Parathyroid adenoma (tissue), 2 donors: ENCODE measurements around the gene ALG1L2.
"Not testable (repeated sequence)": the region's sequence is repeated elsewhere in the genome, so short reads cannot be mapped to it uniquely, and the experiment has no call there.

Experiments used
- H2AFZ ChIP-seq: fragments of 300-600 bp; sonication (generic); one replicate; pipeline ENCODE4 v1.7.0; 2017; ENCODE audit warnings: antibody characterized with exemption, mild to moderate bottlenecking
- H3K27ac ChIP-seq: fragments of 300-600 bp; sonication (generic); one replicate; pipeline ENCODE4 v1.7.0; 2017
- H3K27me3 ChIP-seq: fragments of 300-600 bp; sonication (generic); one replicate; pipeline ENCODE4 v1.7.0; 2017; ENCODE audit warnings: low read length; ENCODE audit not compliant: control insufficient read depth, insufficient read depth
- H3K36me3 ChIP-seq: fragments of 300-600 bp; sonication (generic); one replicate; pipeline ENCODE4 v1.7.0; 2017; ENCODE audit warnings: low read length; ENCODE audit not compliant: control insufficient read depth, insufficient read depth
- H3K4me1 ChIP-seq: fragments of 300-600 bp; sonication (generic); one replicate; pipeline ENCODE4 v1.7.0; 2017; ENCODE audit warnings: control low read depth
- H3K4me2 ChIP-seq: fragments of 300-600 bp; sonication (generic); one replicate; pipeline ENCODE4 v1.7.0; 2017; ENCODE audit warnings: low read length
- H3K4me3 ChIP-seq: fragments of 300-600 bp; sonication (generic); one replicate; pipeline ENCODE4 v1.7.0; 2017; ENCODE audit warnings: low read depth, low read length
- H3K79me2 ChIP-seq: fragments of 300-600 bp; sonication (generic); one replicate; pipeline ENCODE4 v1.7.0; 2017; ENCODE audit warnings: control low read depth
- H3K9ac ChIP-seq: fragments of 300-600 bp; sonication (generic); one replicate; pipeline ENCODE4 v1.7.0; 2017; ENCODE audit warnings: mild to moderate bottlenecking
- H3K9me3 ChIP-seq: fragments of 300-600 bp; sonication (generic); one replicate; pipeline ENCODE4 v1.7.0; 2017; ENCODE audit warnings: low read length; ENCODE audit not compliant: control insufficient read depth
- TF ChIP-seq, protein P1 (sequence below): fragments of 300-600 bp; sonication (generic); IDR thresholded peaks from one replicate; pipeline ENCODE4 v1.7.0; 2017; ENCODE audit warnings: antibody characterized with exemption, mild to moderate bottlenecking
- donor health status: primary hyperparathyroidism.

The ALG1L2 gene

DNA sequence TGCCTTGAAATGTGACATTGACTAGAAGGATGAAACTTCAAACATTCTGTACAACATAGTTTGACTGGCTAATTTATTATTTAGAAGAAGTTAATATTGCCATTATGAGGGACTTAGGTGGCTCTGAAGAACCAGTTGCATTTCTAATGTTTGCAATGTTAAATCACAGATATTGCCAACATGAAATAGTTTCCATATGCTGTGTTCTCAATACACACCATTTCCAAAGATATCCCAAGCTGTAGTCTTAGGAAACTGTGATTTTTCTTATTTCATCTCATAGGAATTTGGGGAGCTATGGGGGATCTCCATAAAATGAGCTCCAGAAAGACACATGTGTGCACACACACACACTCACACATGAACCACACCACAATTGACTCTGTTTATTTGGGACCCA is 36.3 kb downstream of the ALG1L2 start:
- H3K9ac ChIP-seq = no peak overlapping the region
- H3K9me3 ChIP-seq = no peaks in the 10 kb centered on the region
- TF ChIP-seq, protein P1, sequence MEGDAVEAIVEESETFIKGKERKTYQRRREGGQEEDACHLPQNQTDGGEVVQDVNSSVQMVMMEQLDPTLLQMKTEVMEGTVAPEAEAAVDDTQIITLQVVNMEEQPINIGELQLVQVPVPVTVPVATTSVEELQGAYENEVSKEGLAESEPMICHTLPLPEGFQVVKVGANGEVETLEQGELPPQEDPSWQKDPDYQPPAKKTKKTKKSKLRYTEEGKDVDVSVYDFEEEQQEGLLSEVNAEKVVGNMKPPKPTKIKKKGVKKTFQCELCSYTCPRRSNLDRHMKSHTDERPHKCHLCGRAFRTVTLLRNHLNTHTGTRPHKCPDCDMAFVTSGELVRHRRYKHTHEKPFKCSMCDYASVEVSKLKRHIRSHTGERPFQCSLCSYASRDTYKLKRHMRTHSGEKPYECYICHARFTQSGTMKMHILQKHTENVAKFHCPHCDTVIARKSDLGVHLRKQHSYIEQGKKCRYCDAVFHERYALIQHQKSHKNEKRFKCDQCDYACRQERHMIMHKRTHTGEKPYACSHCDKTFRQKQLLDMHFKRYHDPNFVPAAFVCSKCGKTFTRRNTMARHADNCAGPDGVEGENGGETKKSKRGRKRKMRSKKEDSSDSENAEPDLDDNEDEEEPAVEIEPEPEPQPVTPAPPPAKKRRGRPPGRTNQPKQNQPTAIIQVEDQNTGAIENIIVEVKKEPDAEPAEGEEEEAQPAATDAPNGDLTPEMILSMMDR = no peak
- H2AFZ ChIP-seq = no peak overlapping the region
- H3K36me3 ChIP-seq = no peaks in the 10 kb centered on the region
- no peaks in the 10 kb centered on the region for H3K79me2 ChIP-seq
- no peaks in the 10 kb centered on the region for H3K27me3 ChIP-seq
- no peak overlapping the region for H3K4me3 ChIP-seq
- peaks cover 11% of the 10 kb centered on the region for H3K4me1 ChIP-seq
- no peak overlapping the region for H3K4me2 ChIP-seq
- no peak overlapping the region for H3K27ac ChIP-seq

DNA sequence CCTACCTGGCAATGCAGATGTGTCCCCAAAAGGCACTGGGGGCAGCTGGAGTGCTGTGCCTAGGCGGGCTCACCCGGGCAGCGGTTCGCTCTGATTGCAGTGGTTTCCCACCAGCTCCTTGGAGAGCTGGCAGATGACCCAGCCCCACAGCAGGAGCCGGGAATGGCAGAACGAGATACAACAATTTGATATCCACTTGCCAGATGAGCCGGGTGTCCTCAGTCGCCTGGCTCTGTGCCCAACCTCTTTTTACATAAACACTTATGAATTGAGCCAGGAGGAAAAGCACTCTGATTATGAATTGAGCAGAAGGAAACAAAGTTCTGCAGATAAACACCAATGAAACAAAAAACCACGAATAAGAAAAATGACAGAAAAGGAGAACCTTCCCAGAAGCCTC is 38.2 kb downstream of the ALG1L2 start:
- H3K9me3 ChIP-seq, H3K27me3 ChIP-seq, H3K79me2 ChIP-seq, H3K9ac ChIP-seq, H3K36me3 ChIP-seq: not testable (repeated sequence)
- H3K4me2 ChIP-seq = peak overlapping the region; percentile 49
- H3K4me1 ChIP-seq = peaks cover 21% of the 10 kb centered on the region
- peak overlapping the region; percentile 67 for H3K27ac ChIP-seq
- peak overlapping the region; percentile 11 for H3K4me3 ChIP-seq
- H2AFZ ChIP-seq = peak overlapping the region; percentile 41

DNA sequence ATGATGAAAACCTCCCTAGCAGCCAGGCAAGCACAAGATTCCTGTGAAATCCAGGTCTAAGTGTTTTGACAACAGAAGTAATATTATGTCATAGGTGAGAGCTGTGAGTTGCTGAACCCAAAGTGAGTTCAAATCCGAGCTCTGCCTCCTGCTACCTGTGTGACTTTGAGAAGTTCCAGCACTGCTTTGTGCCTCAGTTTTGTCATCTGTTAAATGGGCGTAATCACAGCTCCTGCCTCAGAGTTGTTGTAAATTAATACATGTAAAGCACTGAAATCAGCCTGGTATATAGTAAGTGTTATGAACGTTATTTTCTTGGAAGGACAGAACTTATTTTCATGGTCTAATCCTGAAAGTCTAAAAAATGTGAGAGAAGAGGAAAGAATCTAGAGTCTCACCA is 38.7 kb downstream of the ALG1L2 start:
- not testable (repeated sequence) for H3K4me3 ChIP-seq, H3K9ac ChIP-seq, H3K36me3 ChIP-seq, H3K9me3 ChIP-seq, H3K4me2 ChIP-seq, H3K79me2 ChIP-seq, H3K27me3 ChIP-seq, H2AFZ ChIP-seq
- Histone ChIP-seq H3K4me1 (peaks cover 21% of the 10 kb centered on the region), H3K27ac (peak overlapping the region; percentile 67)

DNA sequence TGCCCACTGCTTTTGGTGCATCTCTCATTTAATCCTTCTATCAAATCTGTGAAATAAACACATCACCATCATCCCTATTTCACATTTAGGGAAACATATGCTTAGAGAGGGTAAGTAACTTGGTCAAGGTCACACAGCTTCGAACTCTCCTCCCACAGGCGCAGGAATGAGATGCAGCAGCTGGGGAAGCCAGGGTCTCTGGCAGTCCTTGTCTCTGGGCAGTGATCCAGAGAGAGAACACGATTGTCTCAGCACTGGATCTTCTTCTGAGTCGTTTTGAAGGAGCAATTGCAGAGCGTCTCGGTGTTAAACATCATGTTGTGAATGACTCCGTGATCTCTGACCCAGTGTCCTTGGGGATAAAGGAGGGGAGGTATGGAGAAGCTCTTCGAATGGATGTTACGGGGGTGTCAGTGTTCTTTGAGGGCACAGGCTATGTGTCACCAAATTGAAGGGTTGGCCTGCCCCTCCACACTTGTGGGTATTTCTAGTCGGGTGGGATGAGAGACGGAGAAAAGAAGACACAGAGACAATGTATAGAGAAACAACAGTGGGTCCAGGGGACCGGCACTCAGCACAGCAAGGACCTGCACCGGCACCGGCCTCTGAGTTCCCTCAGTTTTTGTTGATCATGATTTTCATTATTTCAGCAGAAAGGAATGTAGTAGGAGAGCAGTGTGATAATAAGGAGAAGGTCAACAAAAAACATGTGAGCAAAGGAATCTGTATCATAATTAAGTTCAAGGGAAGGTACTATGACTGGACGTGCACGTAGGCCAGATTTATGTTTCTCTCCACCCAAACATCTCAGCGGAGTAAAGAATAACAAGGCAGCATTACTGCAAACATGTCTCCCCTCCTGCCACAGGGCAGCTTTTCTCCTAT is 41.5 kb downstream of the ALG1L2 start:
- peak overlapping the region; percentile 54 for H2AFZ ChIP-seq
- not testable (repeated sequence) for H3K79me2 ChIP-seq

DNA sequence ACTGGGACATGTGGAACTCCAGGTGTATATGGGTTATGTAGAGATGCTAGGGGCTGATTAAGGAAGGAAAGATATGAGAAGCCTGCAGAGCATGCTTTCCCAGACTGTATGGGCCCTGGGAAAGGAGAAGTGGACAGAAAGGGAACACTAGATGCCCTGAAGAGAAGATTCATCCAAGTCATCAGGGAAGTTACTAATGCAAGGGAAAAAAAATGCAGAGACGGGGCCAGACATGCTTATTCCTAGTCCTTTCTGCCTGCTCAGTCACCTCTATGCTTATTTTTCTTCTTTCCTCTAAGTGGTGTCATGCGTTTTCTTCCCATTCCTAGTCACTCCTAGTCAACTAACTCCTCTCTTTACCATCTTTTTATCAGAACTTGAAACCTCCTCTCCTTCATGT is 43.8 kb downstream of the ALG1L2 start:
- not testable (repeated sequence) for H3K9ac ChIP-seq, H3K79me2 ChIP-seq, H3K36me3 ChIP-seq, H3K4me2 ChIP-seq, H3K4me3 ChIP-seq, H2AFZ ChIP-seq, H3K27ac ChIP-seq, H3K27me3 ChIP-seq, H3K9me3 ChIP-seq
- peaks cover 15% of the 10 kb centered on the region for H3K4me1 ChIP-seq

More for the DNA sequence above, 41.5 kb downstream of the ALG1L2 start:
- Histone ChIP-seq H3K4me2 (peak overlapping the region; percentile 25), H3K27ac (peak overlapping the region; percentile 34), H3K4me1 (peaks cover 21% of the 10 kb centered on the region)
- not testable (repeated sequence) for H3K36me3 ChIP-seq, H3K9ac ChIP-seq, H3K27me3 ChIP-seq, H3K4me3 ChIP-seq, H3K9me3 ChIP-seq

DNA sequence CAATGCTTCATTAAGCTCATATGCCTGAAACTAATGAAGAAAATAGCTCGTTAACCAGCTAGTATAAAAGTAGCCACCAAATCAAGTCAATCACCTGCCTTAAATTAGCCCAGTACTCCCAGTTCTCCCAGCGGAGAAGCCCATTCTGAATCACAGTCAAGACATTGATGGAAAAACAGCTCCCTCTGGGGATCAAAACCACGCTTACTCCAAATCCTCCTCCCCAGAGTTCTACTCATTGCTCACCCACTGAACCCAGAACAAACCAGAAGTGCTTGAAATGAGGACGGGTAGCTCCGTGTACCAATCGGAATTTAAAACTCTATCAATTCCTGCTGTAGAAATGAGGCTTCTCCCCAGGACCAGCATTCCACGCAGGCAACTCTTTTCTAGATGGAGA is 54.7 kb downstream of the ALG1L2 start:
- not testable (repeated sequence) for H2AFZ ChIP-seq, H3K27me3 ChIP-seq, H3K9me3 ChIP-seq, H3K4me1 ChIP-seq, H3K27ac ChIP-seq, H3K79me2 ChIP-seq, H3K4me2 ChIP-seq, H3K9ac ChIP-seq, H3K36me3 ChIP-seq, H3K4me3 ChIP-seq
- TF ChIP-seq, protein P1 = peak; percentile 37

DNA sequence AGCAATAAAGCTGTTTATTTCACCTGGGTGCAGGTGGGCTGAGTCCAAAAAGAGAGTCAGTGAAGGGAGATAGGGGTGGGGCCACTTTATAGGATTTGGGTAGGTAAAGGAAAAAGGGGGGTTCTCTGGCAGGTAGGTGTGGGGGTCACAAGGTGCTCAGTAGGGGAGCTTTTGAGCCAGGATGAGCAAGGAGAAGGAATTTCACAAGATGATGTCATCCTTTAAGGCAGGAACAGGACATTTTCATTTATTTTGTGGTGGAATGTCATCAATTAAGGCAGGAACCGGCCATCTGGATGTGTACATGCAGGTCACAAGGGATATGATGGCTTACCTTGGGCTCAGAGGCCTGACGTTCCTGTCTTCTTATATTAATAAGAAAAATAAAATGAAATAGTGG is 56.1 kb downstream of the ALG1L2 start:
- H3K36me3 ChIP-seq, H3K4me3 ChIP-seq, H3K4me2 ChIP-seq, H3K79me2 ChIP-seq, H3K9me3 ChIP-seq, H2AFZ ChIP-seq, H3K4me1 ChIP-seq, H3K27ac ChIP-seq, H3K27me3 ChIP-seq, H3K9ac ChIP-seq: not testable (repeated sequence)

DNA sequence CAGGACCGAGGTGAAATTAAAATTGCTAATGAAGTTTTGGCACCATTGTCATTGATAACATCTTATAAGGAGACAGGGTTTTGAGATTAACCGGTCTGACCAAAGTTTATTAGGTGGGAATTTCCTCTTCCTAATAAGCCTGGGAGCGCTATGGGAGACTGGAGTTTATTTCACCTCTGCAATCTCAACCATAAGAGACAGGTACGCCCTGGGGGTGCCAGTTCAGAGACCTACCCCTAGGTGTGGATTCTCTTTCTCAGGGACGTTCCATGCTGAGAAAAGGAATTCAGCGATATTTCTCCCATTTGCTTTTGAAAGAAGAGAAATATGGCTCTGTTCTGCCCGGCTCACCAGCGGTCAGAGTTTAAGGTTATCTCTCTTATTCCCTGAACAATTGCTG is 57.4 kb downstream of the ALG1L2 start:
- not testable (repeated sequence) for H2AFZ ChIP-seq, H3K36me3 ChIP-seq, H3K27me3 ChIP-seq, H3K27ac ChIP-seq, H3K9ac ChIP-seq, H3K4me1 ChIP-seq, H3K9me3 ChIP-seq, H3K4me3 ChIP-seq, H3K79me2 ChIP-seq, H3K4me2 ChIP-seq

DNA sequence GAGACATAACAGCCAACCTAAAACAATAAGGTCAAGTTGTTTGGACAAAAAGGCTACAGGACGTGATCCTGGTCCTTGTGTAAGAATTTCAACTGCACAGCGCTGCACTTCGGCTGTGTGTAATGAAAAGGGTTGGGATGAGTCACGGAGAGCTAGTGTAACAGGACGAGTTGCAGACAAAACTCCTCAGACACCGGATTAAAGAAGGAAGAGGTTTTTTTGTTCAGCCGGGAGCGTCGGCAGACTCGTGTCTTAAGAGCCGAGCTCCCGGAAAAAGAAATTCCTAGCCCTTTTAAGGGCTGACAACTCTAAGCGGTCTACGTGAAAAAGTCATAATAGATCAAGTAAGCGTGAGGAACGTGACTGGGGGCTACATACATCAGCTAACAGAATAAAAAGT is 59.1 kb downstream of the ALG1L2 start:
- not testable (repeated sequence) for H2AFZ ChIP-seq, H3K9ac ChIP-seq, H3K27ac ChIP-seq, H3K27me3 ChIP-seq, H3K9me3 ChIP-seq, H3K4me2 ChIP-seq, H3K79me2 ChIP-seq, H3K4me3 ChIP-seq, H3K36me3 ChIP-seq
- peaks cover 16% of the 10 kb centered on the region for H3K4me1 ChIP-seq
